ENCODE measurements around the gene DPYSL5. TPM values are rescaled to one million over a fixed set of nuclear protein-coding genes. Genes with fewer than 3 reads are reported as not detected.

DPYSL5 gene
- total and polyA plus RNA-seq, 2 experiments from 2014 or later: 0.21 to 0.63 TPM

- no peak for TF ChIP-seq CTCF (IDR thresholded peaks at IDR 0.05; ENCODE audit: poor library complexity)
- no peak for TF ChIP-seq EZH2phosphoT487 (IDR thresholded peaks at IDR 0.05; ENCODE audit: low read depth, severe bottlenecking, unreplicated experiment)
- TF ChIP-seq EZH2 (IDR thresholded peaks at IDR 0.05; ENCODE audit: borderline replicate concordance): no peak
- Histone ChIP-seq H4K20me1 (ENCODE audit: insufficient read depth, poor library complexity, severe bottlenecking) (no peaks in the 10 kb centered on the region), H3K9me3 (ENCODE audit: low read depth) (no peaks in the 10 kb centered on the region), H3K36me3 (replicated peaks; ENCODE audit: insufficient read depth, low read depth) (no peaks in the 10 kb centered on the region), H3K27me3 (peaks cover 34% of the 10 kb centered on the region), H3K9me2 (replicated peaks; ENCODE audit: insufficient read depth) (no peaks in the 10 kb centered on the region), H3K4me2 (no peak overlapping the region), H3K4me1 (ENCODE audit: insufficient read depth) (no peaks in the 10 kb centered on the region), H3K4me3 (no peak overlapping the region), H3K27ac (no peak overlapping the region), H2AFZ (no peak overlapping the region), H3K79me2 (no peaks in the 10 kb centered on the region)
- 93% methylated on average over 4 of the region's 4 CpGs for WGBS (ENCODE audit: low lambda C conversion rate, missing lambda C conversion rate)
- DNase-seq (ENCODE audit: low spot score): no peak
Measured at GRCh38 chr2:26954135-26954534, 106.2 kb downstream of the DPYSL5 start.

GRCh38 chr2:26957041-26957440 is 109.1 kb downstream of the DPYSL5 start:
- no peak for DNase-seq (ENCODE audit: low spot score)
- Histone ChIP-seq H3K27ac (no peak overlapping the region), H3K9me3 (ENCODE audit: low read depth) (no peaks in the 10 kb centered on the region), H3K79me2 (no peaks in the 10 kb centered on the region), H2AFZ (no peak overlapping the region), H3K4me2 (no peak overlapping the region), H3K4me3 (no peak overlapping the region), H4K20me1 (ENCODE audit: insufficient read depth, poor library complexity, severe bottlenecking) (no peaks in the 10 kb centered on the region), H3K9me2 (replicated peaks; ENCODE audit: insufficient read depth) (no peaks in the 10 kb centered on the region), H3K4me1 (ENCODE audit: insufficient read depth) (no peaks in the 10 kb centered on the region), H3K27me3 (peaks cover 39% of the 10 kb centered on the region), H3K36me3 (replicated peaks; ENCODE audit: insufficient read depth, low read depth) (no peaks in the 10 kb centered on the region)
- TF ChIP-seq CTCF (IDR thresholded peaks at IDR 0.05; ENCODE audit: poor library complexity): no peak
- TF ChIP-seq EZH2 (IDR thresholded peaks at IDR 0.05; ENCODE audit: borderline replicate concordance): no peak
- TF ChIP-seq EZH2phosphoT487 (IDR thresholded peaks at IDR 0.05; ENCODE audit: low read depth, severe bottlenecking, unreplicated experiment): no peak
- 86% methylated on average over 3 of the region's 3 CpGs for whole genome bisulfite sequencing (ENCODE audit: low lambda C conversion rate, missing lambda C conversion rate)

GRCh38 chr2:26957534-26957933 is 109.6 kb downstream of the DPYSL5 start:
- no peak for DNase-seq (ENCODE audit: low spot score)
- H3K9me2 ChIP-seq (replicated peaks; ENCODE audit: insufficient read depth): no peaks in the 10 kb centered on the region
- no peak overlapping the region for H3K4me3 ChIP-seq
- no peaks in the 10 kb centered on the region for H3K36me3 ChIP-seq (replicated peaks; ENCODE audit: insufficient read depth, low read depth)
- WGBS (ENCODE audit: low lambda C conversion rate, missing lambda C conversion rate): 58% methylated on average over 3 of the region's 3 CpGs
- H3K79me2 ChIP-seq: no peaks in the 10 kb centered on the region
- no peaks in the 10 kb centered on the region for H3K4me1 ChIP-seq (ENCODE audit: insufficient read depth)
- TF ChIP-seq EZH2 (IDR thresholded peaks at IDR 0.05; ENCODE audit: borderline replicate concordance) (no peak), EZH2phosphoT487 (IDR thresholded peaks at IDR 0.05; ENCODE audit: low read depth, severe bottlenecking, unreplicated experiment) (no peak), CTCF (IDR thresholded peaks at IDR 0.05; ENCODE audit: poor library complexity) (no peak)
- no peaks in the 10 kb centered on the region for H3K9me3 ChIP-seq (ENCODE audit: low read depth)
- H4K20me1 ChIP-seq (ENCODE audit: insufficient read depth, poor library complexity, severe bottlenecking): no peaks in the 10 kb centered on the region
- no peak overlapping the region for H3K4me2 ChIP-seq
- H3K27me3 ChIP-seq: peaks cover 39% of the 10 kb centered on the region
- no peak overlapping the region for H3K27ac ChIP-seq
- no peak overlapping the region for H2AFZ ChIP-seq

- no peaks in the 10 kb centered on the region for H3K4me1 ChIP-seq (ENCODE audit: insufficient read depth)
- H3K27ac ChIP-seq: no peak overlapping the region
- H3K36me3 ChIP-seq (replicated peaks; ENCODE audit: insufficient read depth, low read depth): no peaks in the 10 kb centered on the region
- H3K9me2 ChIP-seq (replicated peaks; ENCODE audit: insufficient read depth): no peaks in the 10 kb centered on the region
- no peak overlapping the region for H3K4me2 ChIP-seq
- no peaks in the 10 kb centered on the region for H3K79me2 ChIP-seq
- no peaks in the 10 kb centered on the region for H4K20me1 ChIP-seq (ENCODE audit: insufficient read depth, poor library complexity, severe bottlenecking)
- no peak for DNase-seq (ENCODE audit: low spot score)
- peaks cover 28% of the 10 kb centered on the region for H3K27me3 ChIP-seq
- no peak overlapping the region for H3K4me3 ChIP-seq
- H2AFZ ChIP-seq: no peak overlapping the region
- WGBS (ENCODE audit: low lambda C conversion rate, missing lambda C conversion rate): 100% methylated on average over 2 of the region's 2 CpGs
- no peaks in the 10 kb centered on the region for H3K9me3 ChIP-seq (ENCODE audit: low read depth)
- no peak for TF ChIP-seq EZH2 (IDR thresholded peaks at IDR 0.05; ENCODE audit: borderline replicate concordance)
- no peak for TF ChIP-seq EZH2phosphoT487 (IDR thresholded peaks at IDR 0.05; ENCODE audit: low read depth, severe bottlenecking, unreplicated experiment)
- TF ChIP-seq CTCF (IDR thresholded peaks at IDR 0.05; ENCODE audit: poor library complexity): no peak
Measured at GRCh38 chr2:26959331-26959730, 111.4 kb downstream of the DPYSL5 start.
